Right ventricle myocardium inferior (tissue), 1 donor: ENCODE results near the gene NRCAM. TPM values are rescaled to one million over a fixed set of nuclear protein-coding genes. Genes with fewer than 3 reads are reported as not detected.
A peak's percentile ranks its signal among the peaks of the same experiment; 100 is the strongest.

Experiments used
- ATAC-seq: fragments of 200-7000 bp; cut with Tn5 transposase; one replicate; pipeline ENCODE4 v1.9.1; 2020; ENCODE audit warnings: mild to moderate bottlenecking, moderate library complexity
- DNase-seq: peaks from one replicate; pipeline ENCODE4 v3.0.0; 2021; ENCODE audit errors: missing footprints
- intact Hi-C: fragments of 100-400 bp; cut with DNase I; formaldehyde crosslinking; loops from one replicate; pipeline ENCODE4 v1.11.0; 2022
- total RNA-seq: library from RNA; stranded (reverse); fragmentation: NEBNext Ultra II Directional; extraction: Animal tissue kit (Norgen Biotek cat#: 25700); gene quantifications from one replicate; pipeline ENCODE4 v1.2.1, GENCODE V29; 2021
- donor health status: DM: no; HTN: yes; CAD: no; lungs with severe emphysema.

The NRCAM gene
- total RNA-seq, 1 donor from 2014 or later = 0.30 TPM

DNA sequence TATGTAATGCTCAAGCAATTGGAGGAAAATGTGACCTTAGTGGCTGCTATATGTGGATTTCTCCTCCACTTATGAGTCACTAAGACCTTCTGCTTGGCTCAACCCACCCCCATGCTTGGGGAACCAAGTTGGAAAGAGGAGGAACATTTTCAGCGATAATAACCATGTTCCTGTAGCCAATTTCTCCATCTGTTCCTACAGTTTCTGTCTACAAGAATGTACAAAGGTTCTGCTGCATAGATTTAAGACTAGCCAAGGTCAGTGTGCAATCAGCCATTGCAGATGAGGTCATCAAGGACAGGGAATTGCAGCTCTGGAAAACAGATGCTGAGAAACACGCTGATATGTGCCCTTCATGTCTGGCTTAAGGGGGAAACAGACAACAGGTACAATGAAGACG lies 5.6 kb upstream of the NRCAM start:
- DNase-seq (no peak), ATAC-seq (peak; percentile 42)
- intact Hi-C loops = loop anchor here (2.0 kb wide), 1 partner anchor 281 kb away; no protein-coding TSS in a partner anchor

GRCh38 chr7:108460964-108461363 lies 4.7 kb upstream of the NRCAM start:
- intact Hi-C loops = loop anchor here (2.0 kb wide), 1 partner anchor 280 kb away; no protein-coding TSS in a partner anchor
- ATAC-seq (no peak), DNase-seq (no peak)

DNA sequence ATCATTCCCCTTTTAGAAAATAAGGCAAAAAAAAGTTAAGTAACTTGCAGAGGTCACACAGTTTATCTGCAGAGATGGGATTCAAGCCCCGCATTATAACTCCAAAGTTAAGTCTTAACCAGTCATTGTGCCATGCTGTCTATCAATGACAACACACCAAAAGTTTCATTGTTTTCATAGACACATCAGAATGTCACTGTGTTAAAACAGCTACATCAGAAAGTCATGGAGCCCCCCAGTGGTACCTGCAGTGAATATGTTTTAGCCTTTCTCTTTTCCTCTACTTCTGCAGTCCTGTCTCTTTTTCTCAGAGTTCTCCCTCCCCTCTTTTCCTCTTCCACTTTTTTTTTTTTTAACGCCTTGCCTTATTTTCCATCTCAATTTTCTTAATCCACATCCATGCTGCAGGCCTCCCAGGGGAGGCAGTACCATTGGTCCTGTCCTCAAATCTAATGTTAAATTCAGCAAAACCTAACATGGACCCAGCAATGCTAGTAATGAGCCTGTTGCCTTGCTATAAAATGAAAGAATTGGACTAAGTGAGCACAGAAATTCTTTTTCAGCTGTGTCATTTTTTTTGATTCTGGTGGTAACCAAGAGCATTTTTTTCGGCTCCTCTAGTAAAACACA lies 3.8 kb upstream of the NRCAM start:
- DNase-seq = no peak
- intact Hi-C loops = loop anchor here (2.0 kb wide), 1 partner anchor 279 kb away; no protein-coding TSS in a partner anchor
- ATAC-seq = no peak

DNA sequence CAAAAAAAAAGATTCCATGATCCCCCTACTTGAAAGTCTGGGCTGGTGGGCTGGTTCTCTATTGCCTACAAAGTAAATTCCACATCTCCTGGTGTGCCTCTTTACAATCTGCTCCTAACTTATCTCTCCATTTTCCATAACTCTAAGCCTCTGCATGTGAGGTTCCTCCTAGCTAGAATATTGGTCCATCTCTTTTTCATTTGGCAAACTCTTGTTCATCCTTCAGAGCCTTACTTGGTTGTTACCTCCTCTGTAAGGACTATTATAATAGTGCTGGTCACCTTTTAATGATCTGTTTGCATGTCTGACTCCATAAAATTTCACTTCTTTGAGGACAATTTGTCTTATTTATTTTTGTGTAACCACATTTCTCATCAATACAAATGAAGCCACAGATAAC lies 1.6 kb upstream of the NRCAM start:
- DNase-seq (no peak), ATAC-seq (no peak)
- intact Hi-C loops = no loop called here

DNA sequence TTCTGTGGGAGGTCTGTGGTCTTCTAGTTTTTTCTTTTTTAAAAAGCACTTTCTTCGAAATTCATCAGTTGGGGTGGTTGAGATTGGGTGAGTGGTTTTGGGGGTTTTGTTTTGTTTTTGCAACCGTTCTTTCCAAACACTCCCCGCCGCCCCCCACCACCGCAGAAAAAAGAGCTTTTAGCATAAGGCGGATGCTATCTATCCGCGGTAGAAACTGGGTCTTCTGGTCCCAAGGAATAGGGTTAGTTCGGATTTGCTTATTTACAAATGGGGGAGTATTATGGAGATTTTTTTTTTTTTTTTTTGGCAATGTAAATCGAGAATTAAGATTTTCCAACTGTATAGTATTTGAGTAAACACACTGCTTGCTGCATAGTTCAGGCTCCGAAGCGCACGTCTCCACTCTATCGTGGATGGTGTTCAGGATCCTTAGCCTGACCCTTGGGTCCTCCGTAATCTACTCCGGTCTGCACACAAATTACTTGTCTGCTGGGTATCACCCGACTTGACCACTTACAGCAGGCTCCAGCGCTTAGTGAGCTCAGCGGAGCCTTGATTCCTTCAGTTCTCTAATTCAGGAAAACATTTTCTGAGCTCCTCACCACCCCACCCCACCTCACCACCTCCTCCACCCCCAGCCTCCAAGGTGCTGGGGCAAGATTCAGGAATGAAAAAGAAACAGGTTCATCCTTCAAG lies 757 bp upstream of the NRCAM start:
- intact Hi-C loops = no loop called here
- DNase-seq (no peak), ATAC-seq (no peak)

GRCh38 chr7:108455551-108455997 lies 662 bp downstream of the NRCAM start:
- DNase-seq = no peak
- no peak for ATAC-seq
- intact Hi-C loops = no loop called here

- DNase-seq (no peak), ATAC-seq (peak; percentile 28)
- intact Hi-C loops = no loop called here
Observed at GRCh38 chr7:108454674-108455550, 1.3 kb downstream of the NRCAM start.

GRCh38 chr7:108454317-108454673 lies 1.9 kb downstream of the NRCAM start:
- ATAC-seq = no peak
- no peak for DNase-seq
- intact Hi-C loops = no loop called here

DNA sequence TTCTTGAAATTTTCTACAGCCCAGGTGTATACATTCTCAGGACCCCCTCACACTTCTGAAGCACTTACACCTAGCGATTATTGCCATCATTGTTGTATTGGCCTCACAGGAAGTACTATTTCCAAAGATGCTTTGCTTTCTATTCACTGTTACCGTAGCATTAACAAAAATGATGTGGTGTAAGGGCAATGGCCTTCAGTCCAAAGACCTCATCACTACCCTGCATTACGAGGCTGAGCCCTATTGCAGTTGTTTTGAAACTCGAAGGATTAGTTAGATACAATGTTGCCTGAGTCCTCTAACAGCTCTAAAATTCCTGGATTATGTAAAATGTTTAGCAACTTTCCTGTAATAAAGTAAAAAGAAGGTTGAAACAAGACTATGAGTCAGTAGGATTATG lies 2.9 kb downstream of the NRCAM start:
- intact Hi-C loops = no loop called here
- ATAC-seq (no peak), DNase-seq (no peak)

DNA sequence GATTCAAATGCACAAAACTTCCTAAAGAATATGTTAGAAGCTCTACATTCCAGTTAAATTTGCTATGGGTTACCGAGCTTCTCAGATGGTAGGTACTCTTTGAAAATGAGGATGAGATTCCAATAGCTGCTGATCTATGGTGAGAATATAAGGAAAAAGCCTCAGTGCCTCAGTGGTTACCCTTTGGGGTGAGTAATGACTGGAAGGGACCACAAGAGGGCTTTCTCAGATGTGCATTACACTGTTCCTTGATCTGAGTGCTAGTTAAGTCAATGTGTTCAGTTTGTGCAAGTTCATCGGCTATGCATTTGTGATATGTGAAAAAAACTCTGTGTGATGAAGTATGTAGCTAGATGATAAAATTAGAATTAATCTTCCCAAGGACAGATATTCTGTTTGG lies 3.5 kb downstream of the NRCAM start:
- ATAC-seq (no peak), DNase-seq (no peak)
- intact Hi-C loops = no loop called here

DNA sequence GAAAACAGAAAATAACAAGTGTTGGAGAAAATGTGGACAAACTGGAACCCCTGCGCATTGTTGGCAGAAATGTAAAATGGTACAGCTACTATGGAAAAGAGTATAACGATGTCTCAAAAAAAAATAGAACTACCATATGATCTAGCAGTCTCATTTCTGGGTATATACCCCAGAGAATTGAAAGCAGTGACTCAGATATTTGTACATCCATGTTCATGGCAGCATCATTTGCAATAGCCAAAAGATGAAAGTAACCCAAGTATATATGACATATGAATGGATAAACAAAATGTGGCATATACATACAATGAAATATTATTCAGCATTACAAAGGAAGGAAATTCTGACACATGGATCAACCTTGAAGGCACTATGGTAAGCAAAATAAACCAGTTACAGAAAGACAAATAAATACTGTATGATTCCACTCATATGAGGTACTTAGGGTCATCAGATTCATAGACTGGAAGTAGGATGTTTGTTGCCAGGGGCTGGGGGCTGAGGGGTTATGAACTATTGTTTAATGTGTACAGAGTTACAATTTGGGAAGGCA lies 4.9 kb downstream of the NRCAM start:
- DNase-seq = no peak
- intact Hi-C loops = no loop called here

GRCh38 chr7:108450160-108450559 lies 6.1 kb downstream of the NRCAM start:
- intact Hi-C loops = no loop called here
- ATAC-seq = no peak

More for the DNA sequence above, 4.9 kb downstream of the NRCAM start:
- no peak for ATAC-seq

DNA sequence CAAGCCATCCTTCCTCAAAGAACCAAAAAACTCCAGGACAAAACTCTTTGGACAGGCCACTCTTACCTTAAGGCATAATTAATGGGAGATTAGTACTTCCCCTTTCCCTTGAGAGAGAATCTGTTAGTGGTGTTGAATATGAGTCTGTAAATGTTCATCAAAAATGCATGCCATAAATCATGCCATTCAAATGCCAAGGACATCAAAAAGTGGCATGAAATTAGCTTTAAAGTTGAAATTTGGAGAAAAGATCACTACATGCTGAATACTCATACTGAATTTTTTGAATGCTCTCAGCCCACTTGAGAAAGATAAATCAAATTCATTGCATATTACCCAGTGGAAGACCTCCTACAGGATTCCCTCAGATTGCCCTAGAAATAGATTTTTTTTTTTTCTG lies 6.7 kb downstream of the NRCAM start:
- intact Hi-C loops = no loop called here
- ATAC-seq (no peak), DNase-seq (no peak)

More at GRCh38 chr7:108450160-108450559, 6.1 kb downstream of the NRCAM start:
- DNase-seq = no peak

- intact Hi-C loops = no loop called here
- DNase-seq = no peak
- no peak for ATAC-seq
Observed at GRCh38 chr7:108448584-108449505, 7.4 kb downstream of the NRCAM start.

DNA sequence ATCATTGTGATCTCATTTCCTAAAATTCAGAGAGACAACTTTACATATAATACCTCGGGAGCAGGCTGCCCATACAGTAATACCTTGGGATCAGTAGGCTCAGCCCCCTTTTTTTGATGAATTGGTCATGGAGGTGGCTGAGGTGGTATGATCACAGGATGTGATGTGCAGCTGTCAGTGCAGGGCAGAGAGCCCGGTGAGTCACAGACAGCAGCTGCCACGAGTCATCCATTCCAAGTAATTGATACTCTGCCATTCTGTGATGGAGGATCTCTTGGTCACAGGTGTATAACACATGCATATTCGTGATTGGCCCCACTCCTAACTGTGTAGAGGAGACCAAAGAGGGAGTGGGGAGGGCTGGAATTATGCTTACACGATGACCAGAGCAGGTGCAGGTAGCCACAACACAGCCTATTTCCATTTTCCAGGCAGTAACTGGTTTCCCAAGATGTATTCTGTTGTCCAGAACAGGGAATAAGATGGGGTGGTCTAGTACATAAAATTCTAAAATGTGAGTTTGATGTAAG lies 14.1 kb downstream of the NRCAM start:
- no peak for DNase-seq
- intact Hi-C loops = no loop called here
- ATAC-seq = no peak

- ATAC-seq (no peak), DNase-seq (no peak)
- intact Hi-C loops = no loop called here
Observed at GRCh38 chr7:108441392-108441955, 14.8 kb downstream of the NRCAM start.

- ATAC-seq = no peak
- intact Hi-C loops = no loop called here
- no peak for DNase-seq
Observed at GRCh38 chr7:108440613-108441012, 15.6 kb downstream of the NRCAM start.

DNA sequence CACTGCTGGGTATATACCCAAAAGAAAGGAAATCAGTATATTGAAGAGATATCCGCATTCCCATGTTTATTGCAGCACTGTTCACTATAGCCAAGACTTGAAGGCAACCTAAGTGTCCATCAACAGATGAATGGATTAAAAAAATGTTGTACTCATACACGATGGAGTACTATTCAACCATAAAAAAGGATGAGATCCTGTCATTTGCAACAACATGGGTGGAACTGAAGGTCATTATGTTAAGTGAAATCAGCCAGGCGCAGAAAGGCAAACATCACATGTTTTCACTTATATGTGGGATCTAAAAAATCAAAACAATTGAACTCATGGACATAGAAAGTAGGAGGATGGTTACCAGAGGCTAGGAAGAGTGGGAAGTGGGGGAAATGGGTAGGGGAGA lies 19.3 kb downstream of the NRCAM start:
- intact Hi-C loops = no loop called here
- no peak for DNase-seq
- ATAC-seq = no peak
